NCI-H2107 (cell line): Measurements from ENCODE around the gene HBM.
"Not testable (repeated sequence)": the region's sequence is repeated elsewhere in the genome, so short reads cannot be mapped to it uniquely, and the experiment has no call there.

Experiments
- DNase-seq: peaks from one replicate; lab custom pipeline; 2025; lab: John Stamatoyannopoulos, UW

The HBM gene

GRCh38 chr16:169014-169413 is 3.2 kb downstream of the HBM start:
- no peak for DNase-seq

DNA sequence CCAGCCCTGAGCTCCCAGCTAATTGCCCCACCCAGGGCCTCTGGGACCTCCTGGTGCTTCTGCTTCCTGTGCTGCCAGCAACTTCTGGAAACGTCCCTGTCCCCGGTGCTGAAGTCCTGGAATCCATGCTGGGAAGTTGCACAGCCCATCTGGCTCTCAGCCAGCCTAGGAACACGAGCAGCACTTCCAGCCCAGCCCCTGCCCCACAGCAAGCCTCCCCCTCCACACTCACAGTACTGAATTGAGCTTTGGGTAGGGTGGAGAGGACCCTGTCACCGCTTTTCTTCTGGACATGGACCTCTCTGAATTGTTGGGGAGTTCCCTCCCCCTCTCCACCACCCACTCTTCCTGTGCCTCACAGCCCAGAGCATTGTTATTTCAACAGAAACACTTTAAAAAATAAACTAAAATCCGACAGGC is 4.3 kb downstream of the HBM start:
- DNase-seq = not testable (repeated sequence)

- no peak for DNase-seq
Observed at GRCh38 chr16:170788-171187, 5.0 kb downstream of the HBM start.

DNA sequence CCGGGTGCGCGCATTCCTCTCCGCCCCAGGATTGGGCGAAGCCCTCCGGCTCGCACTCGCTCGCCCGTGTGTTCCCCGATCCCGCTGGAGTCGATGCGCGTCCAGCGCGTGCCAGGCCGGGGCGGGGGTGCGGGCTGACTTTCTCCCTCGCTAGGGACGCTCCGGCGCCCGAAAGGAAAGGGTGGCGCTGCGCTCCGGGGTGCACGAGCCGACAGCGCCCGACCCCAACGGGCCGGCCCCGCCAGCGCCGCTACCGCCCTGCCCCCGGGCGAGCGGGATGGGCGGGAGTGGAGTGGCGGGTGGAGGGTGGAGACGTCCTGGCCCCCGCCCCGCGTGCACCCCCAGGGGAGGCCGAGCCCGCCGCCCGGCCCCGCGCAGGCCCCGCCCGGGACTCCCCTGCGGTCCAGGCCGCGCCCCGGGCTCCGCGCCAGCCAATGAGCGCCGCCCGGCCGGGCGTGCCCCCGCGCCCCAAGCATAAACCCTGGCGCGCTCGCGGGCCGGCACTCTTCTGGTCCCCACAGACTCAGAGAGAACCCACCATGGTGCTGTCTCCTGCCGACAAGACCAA is 6.7 kb downstream of the HBM start, which contains the start of gene HBA2:
Gene HBA2 (plus strand): TSS at position 503 of the 568 bp plus-strand sequence. CDS start 37 bp downstream, at position 540.
- DNase-seq = not testable (repeated sequence)

DNA sequence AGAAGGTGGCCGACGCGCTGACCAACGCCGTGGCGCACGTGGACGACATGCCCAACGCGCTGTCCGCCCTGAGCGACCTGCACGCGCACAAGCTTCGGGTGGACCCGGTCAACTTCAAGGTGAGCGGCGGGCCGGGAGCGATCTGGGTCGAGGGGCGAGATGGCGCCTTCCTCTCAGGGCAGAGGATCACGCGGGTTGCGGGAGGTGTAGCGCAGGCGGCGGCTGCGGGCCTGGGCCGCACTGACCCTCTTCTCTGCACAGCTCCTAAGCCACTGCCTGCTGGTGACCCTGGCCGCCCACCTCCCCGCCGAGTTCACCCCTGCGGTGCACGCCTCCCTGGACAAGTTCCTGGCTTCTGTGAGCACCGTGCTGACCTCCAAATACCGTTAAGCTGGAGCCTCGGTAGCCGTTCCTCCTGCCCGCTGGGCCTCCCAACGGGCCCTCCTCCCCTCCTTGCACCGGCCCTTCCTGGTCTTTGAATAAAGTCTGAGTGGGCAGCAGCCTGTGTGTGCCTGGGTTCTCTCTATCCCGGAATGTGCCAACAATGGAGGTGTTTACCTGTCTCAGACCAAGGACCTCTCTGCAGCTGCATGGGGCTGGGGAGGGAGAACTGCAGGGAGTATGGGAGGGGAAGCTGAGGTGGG is 7.6 kb downstream of the HBM start:
- DNase-seq = not testable (repeated sequence)

DNA sequence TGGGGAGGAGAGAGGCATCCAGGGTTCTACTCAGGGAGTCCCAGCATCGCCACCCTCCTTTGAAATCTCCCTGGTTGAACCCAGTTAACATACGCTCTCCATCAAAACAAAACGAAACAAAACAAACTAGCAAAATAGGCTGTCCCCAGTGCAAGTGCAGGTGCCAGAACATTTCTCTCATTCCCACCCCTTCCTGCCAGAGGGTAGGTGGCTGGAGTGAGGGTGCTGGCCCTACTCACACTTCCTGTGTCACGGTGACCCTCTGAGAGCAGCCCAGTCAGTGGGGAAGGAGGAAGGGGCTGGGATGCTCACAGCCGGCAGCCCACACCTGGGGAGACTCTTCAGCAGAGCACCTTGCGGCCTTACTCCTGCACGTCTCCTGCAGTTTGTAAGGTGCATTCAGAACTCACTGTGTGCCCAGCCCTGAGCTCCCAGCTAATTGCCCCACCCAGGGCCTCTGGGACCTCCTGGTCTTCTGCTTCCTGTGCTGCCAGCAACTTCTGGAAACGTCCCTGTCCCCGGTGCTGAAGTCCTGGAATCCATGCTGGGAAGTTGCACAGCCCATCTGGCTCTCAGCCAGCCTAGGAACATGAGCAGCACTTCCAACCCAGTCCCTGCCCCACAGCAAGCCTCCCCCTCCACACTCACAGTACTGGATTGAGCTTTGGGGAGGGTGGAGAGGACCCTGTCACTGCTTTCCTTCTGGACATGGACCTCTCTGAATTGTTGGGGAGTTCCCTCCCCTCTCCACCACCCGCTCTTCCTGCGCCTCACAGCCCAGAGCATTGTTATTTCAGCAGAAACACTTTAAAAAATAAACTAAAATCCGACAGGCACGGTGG is 8.4 kb downstream of the HBM start:
- DNase-seq = not testable (repeated sequence)

DNA sequence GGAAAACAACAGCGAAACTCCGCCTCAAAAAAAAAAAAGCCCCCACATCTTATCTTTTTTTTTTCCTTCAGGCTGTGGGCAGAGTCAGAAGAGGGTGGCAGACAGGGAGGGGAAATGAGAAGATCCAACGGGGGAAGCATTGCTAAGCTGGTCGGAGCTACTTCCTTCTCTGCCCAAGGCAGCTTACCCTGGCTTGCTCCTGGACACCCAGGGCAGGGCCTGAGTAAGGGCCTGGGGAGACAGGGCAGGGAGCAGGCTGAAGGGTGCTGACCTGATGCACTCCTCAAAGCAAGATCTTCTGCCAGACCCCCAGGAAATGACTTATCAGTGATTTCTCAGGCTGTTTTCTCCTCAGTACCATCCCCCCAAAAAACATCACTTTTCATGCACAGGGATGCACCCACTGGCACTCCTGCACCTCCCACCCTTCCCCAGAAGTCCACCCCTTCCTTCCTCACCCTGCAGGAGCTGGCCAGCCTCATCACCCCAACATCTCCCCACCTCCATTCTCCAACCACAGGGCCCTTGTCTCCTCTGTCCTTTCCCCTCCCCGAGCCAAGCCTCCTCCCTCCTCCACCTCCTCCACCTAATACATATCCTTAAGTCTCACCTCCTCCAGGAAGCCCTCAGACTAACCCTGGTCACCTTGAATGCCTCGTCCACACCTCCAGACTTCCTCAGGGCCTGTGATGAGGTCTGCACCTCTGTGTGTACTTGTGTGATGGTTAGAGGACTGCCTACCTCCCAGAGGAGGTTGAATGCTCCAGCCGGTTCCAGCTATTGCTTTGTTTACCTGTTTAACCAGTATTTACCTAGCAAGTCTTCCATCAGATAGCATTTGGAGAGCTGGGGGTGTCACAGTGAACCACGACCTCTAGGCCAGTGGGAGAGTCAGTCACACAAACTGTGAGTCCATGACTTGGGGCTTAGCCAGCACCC is 9.5 kb downstream of the HBM start:
- no peak for DNase-seq

DNA sequence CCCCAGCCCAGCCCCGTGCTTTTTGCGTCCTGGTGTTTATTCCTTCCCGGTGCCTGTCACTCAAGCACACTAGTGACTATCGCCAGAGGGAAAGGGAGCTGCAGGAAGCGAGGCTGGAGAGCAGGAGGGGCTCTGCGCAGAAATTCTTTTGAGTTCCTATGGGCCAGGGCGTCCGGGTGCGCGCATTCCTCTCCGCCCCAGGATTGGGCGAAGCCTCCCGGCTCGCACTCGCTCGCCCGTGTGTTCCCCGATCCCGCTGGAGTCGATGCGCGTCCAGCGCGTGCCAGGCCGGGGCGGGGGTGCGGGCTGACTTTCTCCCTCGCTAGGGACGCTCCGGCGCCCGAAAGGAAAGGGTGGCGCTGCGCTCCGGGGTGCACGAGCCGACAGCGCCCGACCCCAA is 10.2 kb downstream of the HBM start:
- DNase-seq = not testable (repeated sequence)

- not testable (repeated sequence) for DNase-seq
Observed at GRCh38 chr16:176477-177382, 11.0 kb downstream of the HBM start, which contains the start of gene HBA1. TSS of gene HBA1 (plus strand) at chr16:176680. CDS start at chr16:176717, 37 bp downstream.

DNA sequence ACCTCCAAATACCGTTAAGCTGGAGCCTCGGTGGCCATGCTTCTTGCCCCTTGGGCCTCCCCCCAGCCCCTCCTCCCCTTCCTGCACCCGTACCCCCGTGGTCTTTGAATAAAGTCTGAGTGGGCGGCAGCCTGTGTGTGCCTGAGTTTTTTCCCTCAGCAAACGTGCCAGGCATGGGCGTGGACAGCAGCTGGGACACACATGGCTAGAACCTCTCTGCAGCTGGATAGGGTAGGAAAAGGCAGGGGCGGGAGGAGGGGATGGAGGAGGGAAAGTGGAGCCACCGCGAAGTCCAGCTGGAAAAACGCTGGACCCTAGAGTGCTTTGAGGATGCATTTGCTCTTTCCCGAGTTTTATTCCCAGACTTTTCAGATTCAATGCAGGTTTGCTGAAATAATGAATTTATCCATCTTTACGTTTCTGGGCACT is 11.6 kb downstream of the HBM start:
- DNase-seq = no peak

DNA sequence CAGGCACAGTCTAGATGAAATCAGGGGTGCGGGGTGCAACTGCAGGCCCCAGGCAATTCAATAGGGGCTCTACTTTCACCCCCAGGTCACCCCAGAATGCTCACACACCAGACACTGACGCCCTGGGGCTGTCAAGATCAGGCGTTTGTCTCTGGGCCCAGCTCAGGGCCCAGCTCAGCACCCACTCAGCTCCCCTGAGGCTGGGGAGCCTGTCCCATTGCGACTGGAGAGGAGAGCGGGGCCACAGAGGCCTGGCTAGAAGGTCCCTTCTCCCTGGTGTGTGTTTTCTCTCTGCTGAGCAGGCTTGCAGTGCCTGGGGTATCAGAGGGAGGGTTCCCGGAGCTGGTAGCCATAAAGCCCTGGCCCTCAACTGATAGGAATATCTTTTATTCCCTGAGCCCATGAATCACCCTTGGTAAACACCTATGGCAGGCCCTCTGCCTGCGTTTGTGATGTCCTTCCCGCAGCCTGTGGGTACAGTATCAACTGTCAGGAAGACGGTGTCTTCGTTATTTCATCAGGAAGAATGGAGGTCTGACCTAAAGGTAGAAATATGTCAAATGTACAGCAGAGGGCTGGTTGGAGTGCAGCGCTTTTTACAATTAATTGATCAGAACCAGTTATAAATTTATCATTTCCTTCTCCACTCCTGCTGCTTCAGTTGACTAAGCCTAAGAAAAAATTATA is 12.3 kb downstream of the HBM start:
- DNase-seq = no peak

GRCh38 chr16:178668-179015 is 12.9 kb downstream of the HBM start:
- DNase-seq = no peak

DNA sequence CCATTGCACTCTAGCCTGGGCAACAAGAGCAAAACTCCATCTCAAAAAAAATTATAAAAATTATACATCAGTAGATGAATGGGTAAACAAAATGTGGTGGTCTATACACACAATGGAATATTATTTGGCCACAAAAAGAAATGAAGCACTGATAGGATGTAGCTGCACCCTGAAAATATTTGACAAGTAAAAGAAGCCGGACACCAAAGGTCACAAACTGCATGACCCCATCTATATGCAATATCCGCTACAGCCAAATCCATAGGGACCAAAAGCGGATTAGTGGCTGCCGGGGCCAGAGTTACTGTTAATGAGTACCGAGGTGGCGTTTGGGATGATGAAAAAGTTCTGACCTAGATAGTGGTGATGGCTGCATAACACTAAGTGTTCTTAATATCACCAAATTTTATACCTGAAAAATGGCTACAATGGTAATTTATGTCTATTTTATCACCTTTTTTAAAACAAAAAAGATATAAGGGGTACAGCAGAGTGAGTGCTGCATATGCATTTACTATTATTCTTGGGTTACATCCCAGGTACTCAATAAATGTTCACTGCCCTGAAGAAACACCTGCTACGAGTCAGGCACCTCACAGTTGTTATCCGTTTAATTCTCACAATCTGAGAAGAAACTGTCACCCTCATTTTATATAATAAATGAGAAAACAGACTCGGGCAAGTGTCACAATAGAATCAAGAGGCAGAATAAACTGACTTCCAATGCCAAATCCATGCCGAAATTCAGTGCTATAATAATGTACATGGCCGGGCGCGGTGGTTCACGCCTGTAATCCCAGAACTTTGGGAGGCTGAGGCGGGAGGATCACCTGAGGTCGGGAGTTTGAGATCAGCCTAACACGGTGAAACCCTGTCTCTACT is 13.7 kb downstream of the HBM start:
- DNase-seq = no peak

GRCh38 chr16:180101-180675 is 14.4 kb downstream of the HBM start, which contains the start of gene HBQ1:
TSS of gene HBQ1 (plus strand) at chr16:180459. CDS start at chr16:180487, 28 bp downstream.
- DNase-seq = no peak

GRCh38 chr16:180681-181564 is 15.1 kb downstream of the HBM start:
- DNase-seq = peak; percentile 85

DNA sequence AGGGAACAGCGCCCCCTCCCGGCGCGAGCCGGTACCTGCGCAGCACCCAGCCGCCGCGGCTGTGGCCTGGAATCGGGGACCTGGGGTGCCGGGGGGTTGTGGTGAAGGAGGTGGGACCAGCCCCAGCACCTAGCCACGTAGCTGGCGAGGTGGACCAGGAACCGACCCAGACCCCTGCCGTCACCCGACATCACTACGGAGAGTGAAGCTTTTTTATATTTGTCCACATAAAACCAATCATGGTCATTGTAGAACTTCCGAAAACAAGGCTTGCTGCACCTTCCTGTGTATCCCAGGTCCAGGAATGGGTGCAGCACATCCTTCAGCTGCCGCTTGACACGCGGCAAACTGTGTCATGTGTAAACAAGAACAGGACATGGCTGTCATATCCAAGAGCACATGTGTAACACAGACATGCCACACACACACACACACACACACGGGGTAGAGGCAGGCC is 15.8 kb downstream of the HBM start:
- DNase-seq = no peak

- no peak for DNase-seq
Observed at GRCh38 chr16:183005-183404, 17.2 kb downstream of the HBM start.
